ENCODE results near the gene LTB4R. TPM values are rescaled to one million over a fixed set of nuclear protein-coding genes. Genes with fewer than 3 reads are reported as not detected.

Gene LTB4R
- total RNA-seq, 1 experiment from 2014 or later: 29.6 TPM

DNA sequence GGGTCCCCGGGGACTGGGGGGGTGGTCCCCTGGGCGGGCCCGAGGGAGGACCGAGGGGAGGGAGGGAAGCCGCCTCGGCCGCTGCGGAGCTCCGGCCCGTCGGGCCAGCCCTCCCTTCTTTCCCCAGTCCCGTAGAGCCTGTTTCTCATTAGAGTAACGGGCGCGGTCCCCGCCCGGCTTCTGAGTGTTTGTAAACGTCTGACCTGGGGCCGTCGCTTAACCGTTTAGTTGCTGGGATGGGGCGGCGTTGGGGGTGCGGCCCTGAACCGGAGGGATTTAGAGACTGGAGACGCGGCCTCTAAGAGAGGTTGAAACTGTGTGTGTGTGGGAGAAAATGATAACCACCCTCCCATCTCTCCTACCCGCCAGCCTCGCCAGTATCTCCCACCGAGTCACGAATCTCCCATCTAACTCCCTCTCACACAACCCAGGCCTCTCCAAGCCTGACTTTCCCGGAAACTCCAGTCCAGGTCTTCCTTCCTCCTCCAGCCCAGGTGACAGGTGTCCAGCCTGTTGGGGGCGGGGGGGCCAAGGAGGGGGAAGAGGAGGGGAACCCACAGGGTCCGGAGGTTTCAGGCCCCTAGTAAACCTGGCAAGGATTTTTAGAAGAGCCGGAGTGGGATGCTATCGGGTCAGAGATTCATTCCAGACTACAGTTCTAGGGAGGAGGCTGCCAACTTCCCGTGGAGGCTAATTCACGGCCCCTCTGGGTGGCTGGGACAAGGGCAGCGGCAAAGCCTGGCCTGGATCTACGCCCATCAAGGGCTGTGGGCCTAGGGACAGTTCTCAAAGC, 55.6 kb downstream of the LTB4R start:
- Histone ChIP-seq H3K36me3 (ENCODE audit: insufficient read depth, low read length) (no peaks in the 10 kb centered on the region), H3K9me3 (ENCODE audit: low read length) (no peaks in the 10 kb centered on the region), H4K20me1 (ENCODE audit: insufficient read depth, low read depth, low read length) (no peaks in the 10 kb centered on the region), H3K4me3 (ENCODE audit: low read length) (peak overlapping the region; percentile 72), H2AFZ (ENCODE audit: low read length) (peak overlapping the region; percentile 95), H3K27ac (ENCODE audit: low read length) (peak overlapping the region; percentile 79), H3K4me1 (ENCODE audit: low read length) (peaks cover 57% of the 10 kb centered on the region), H3K27me3 (ENCODE audit: low read length) (no peaks in the 10 kb centered on the region), H3K9ac (ENCODE audit: low read length) (peak overlapping the region; percentile 84), H3K9me2 (replicated peaks; ENCODE audit: insufficient read depth, low read length) (no peaks in the 10 kb centered on the region), H3K4me2 (ENCODE audit: low read depth, low read length, poor library complexity, severe bottlenecking) (peak overlapping the region; percentile 96), H3K79me2 (ENCODE audit: low read length) (no peaks in the 10 kb centered on the region)
- DNase-seq: peak; percentile 96

Small RNA genes lying within 50 kb of the gene (small RNA-seq; reads per million reads assigned to genes)
- gene RF00026: not detected

Other genes with a start within 250 kb of the LTB4R start
- 0.04 and 1.3 TPM in 2 replicates for gene CPNE6, start 239.9 kb upstream of the LTB4R start, total RNA-seq (2014; rRNA removed; shearing (Covaris generic); ENCODE audit: low replicate concordance)
- gene PCK2, start 217.2 kb upstream of the LTB4R start, total RNA-seq (2014; rRNA removed; shearing (Covaris generic); ENCODE audit: low replicate concordance): 106 and 151 TPM in 2 replicates
- 93.5 and 103 TPM in 2 replicates for gene DCAF11, start 196.7 kb upstream of the LTB4R start, total RNA-seq (2014; rRNA removed; shearing (Covaris generic); ENCODE audit: low replicate concordance)
- 1.5 and 2.5 TPM in 2 replicates for gene NRL, start 196.6 kb upstream of the LTB4R start, total RNA-seq (2014; rRNA removed; shearing (Covaris generic); ENCODE audit: low replicate concordance)
- gene FITM1, start 180.8 kb upstream of the LTB4R start, total RNA-seq (2014; rRNA removed; shearing (Covaris generic); ENCODE audit: low replicate concordance): 0.89 and 1.6 TPM in 2 replicates
- 435 and 452 TPM in 2 replicates for gene PSME1, start 175.3 kb upstream of the LTB4R start, total RNA-seq (2014; rRNA removed; shearing (Covaris generic); ENCODE audit: low replicate concordance)
- 35.3 and 95.4 TPM in 2 replicates for gene EMC9, start 169.9 kb upstream of the LTB4R start, total RNA-seq (2014; rRNA removed; shearing (Covaris generic); ENCODE audit: low replicate concordance)
- 469 and 536 TPM in 2 replicates for gene PSME2, start 164.9 kb upstream of the LTB4R start, total RNA-seq (2014; rRNA removed; shearing (Covaris generic); ENCODE audit: low replicate concordance)
- gene RNF31, start 164.0 kb upstream of the LTB4R start, total RNA-seq (2014; rRNA removed; shearing (Covaris generic); ENCODE audit: low replicate concordance): 82.0 and 153 TPM in 2 replicates
- gene IRF9, start 150.2 kb upstream of the LTB4R start, total RNA-seq (2014; rRNA removed; shearing (Covaris generic); ENCODE audit: low replicate concordance): 72.7 and 79.8 TPM in 2 replicates
- 22.1 and 34.6 TPM in 2 replicates for gene REC8, start 139.4 kb upstream of the LTB4R start, total RNA-seq (2014; rRNA removed; shearing (Covaris generic); ENCODE audit: low replicate concordance)
- gene IPO4, start 122.7 kb upstream of the LTB4R start, total RNA-seq (2014; rRNA removed; shearing (Covaris generic); ENCODE audit: low replicate concordance): 48.9 and 118 TPM in 2 replicates
- 31.3 and 49.0 TPM in 2 replicates for gene TM9SF1, start 116.1 kb upstream of the LTB4R start, total RNA-seq (2014; rRNA removed; shearing (Covaris generic); ENCODE audit: low replicate concordance)
- gene TSSK4, start 105.8 kb upstream of the LTB4R start, total RNA-seq (2014; rRNA removed; shearing (Covaris generic); ENCODE audit: low replicate concordance): 4.2 TPM in 1 of 2 replicates, not detected in the other
- gene CHMP4A, start 98.0 kb upstream of the LTB4R start, total RNA-seq (2014; rRNA removed; shearing (Covaris generic); ENCODE audit: low replicate concordance): 36.8 and 94.6 TPM in 2 replicates
- gene MDP1, start 95.4 kb upstream of the LTB4R start, total RNA-seq (2014; rRNA removed; shearing (Covaris generic); ENCODE audit: low replicate concordance): 30.7 and 35.4 TPM in 2 replicates
- 293 and 323 TPM in 2 replicates for gene NEDD8, start 79.1 kb upstream of the LTB4R start, total RNA-seq (2014; rRNA removed; shearing (Covaris generic); ENCODE audit: low replicate concordance)
- gene GMPR2, start 78.6 kb upstream of the LTB4R start, total RNA-seq (2014; rRNA removed; shearing (Covaris generic); ENCODE audit: low replicate concordance): 132 and 164 TPM in 2 replicates
- gene TINF2, start 68.9 kb upstream of the LTB4R start, total RNA-seq (2014; rRNA removed; shearing (Covaris generic); ENCODE audit: low replicate concordance): 81.1 and 104 TPM in 2 replicates
- gene TGM1, start 48.3 kb upstream of the LTB4R start, total RNA-seq (2014; rRNA removed; shearing (Covaris generic); ENCODE audit: low replicate concordance): 1.3 and 5.2 TPM in 2 replicates
- gene RABGGTA, start 39.9 kb upstream of the LTB4R start, total RNA-seq (2014; rRNA removed; shearing (Covaris generic); ENCODE audit: low replicate concordance): 45.1 and 64.1 TPM in 2 replicates
- 27.1 and 35.9 TPM in 2 replicates for gene DHRS1, start 11.7 kb upstream of the LTB4R start, total RNA-seq (2014; rRNA removed; shearing (Covaris generic); ENCODE audit: low replicate concordance)
- 42.0 and 44.7 TPM in 2 replicates for gene NOP9, start 11.7 kb upstream of the LTB4R start, total RNA-seq (2014; rRNA removed; shearing (Covaris generic); ENCODE audit: low replicate concordance)
- gene CIDEB, start 3.5 kb upstream of the LTB4R start, total RNA-seq (2014; rRNA removed; shearing (Covaris generic); ENCODE audit: low replicate concordance): 7.1 and 9.9 TPM in 2 replicates
- gene LTB4R2, start 1.4 kb upstream of the LTB4R start, total RNA-seq (2014; rRNA removed; shearing (Covaris generic); ENCODE audit: low replicate concordance): 12.9 and 41.5 TPM in 2 replicates
- gene ADCY4, start 23.6 kb downstream of the LTB4R start, total RNA-seq (2014; rRNA removed; shearing (Covaris generic); ENCODE audit: low replicate concordance): 0.07 and 0.69 TPM in 2 replicates
- 1.6 and 2.3 TPM in 2 replicates for gene RIPK3, start 28.5 kb downstream of the LTB4R start, total RNA-seq (2014; rRNA removed; shearing (Covaris generic); ENCODE audit: low replicate concordance)
- gene NFATC4, start 56.7 kb downstream of the LTB4R start, total RNA-seq (2014; rRNA removed; shearing (Covaris generic); ENCODE audit: low replicate concordance): 17.1 and 19.9 TPM in 2 replicates
- not detected in 2 replicates for gene NYNRIN, start 87.5 kb downstream of the LTB4R start, total RNA-seq (2014; rRNA removed; shearing (Covaris generic); ENCODE audit: low replicate concordance)
- gene CBLN3, start 118.2 kb downstream of the LTB4R start, total RNA-seq (2014; rRNA removed; shearing (Covaris generic); ENCODE audit: low replicate concordance): 1.1 and 3.6 TPM in 2 replicates
- gene KHNYN, start 118.5 kb downstream of the LTB4R start, total RNA-seq (2014; rRNA removed; shearing (Covaris generic); ENCODE audit: low replicate concordance): 50.8 and 109 TPM in 2 replicates
- gene SDR39U1, start 131.3 kb downstream of the LTB4R start, total RNA-seq (2014; rRNA removed; shearing (Covaris generic); ENCODE audit: low replicate concordance): 53.3 and 77.2 TPM in 2 replicates
- not detected in 2 replicates for gene CMA1, start 196.8 kb downstream of the LTB4R start, total RNA-seq (2014; rRNA removed; shearing (Covaris generic); ENCODE audit: low replicate concordance)

Measured in Karpas-422 (cell line).